A549 (cell line): ENCODE measurements around the gene TMED9. TPM values are rescaled to one million over a fixed set of nuclear protein-coding genes. Genes with fewer than 3 reads are reported as not detected.
"Not testable (repeated sequence)": the region's sequence is repeated elsewhere in the genome, so short reads cannot be mapped to it uniquely, and the experiment has no call there.

ENCODE experiments used
- ATAC-seq, 2 experiments: fragments of 200-7000 bp in 1 of 2; fragments of >200 bp in 1 of 2; cut with Nextera tagmentation in 1 of 2; cut with Tn5 transposase in 1 of 2; 3 replicates each; pipeline versions ENCODE4 v1.8.0 to v1.9.1; 2018 to 2020; ENCODE audit warnings: mild to moderate bottlenecking in 1 of 2, moderate library complexity in 1 of 2
- CTCF ChIA-PET: fragments of 300-600 bp; sonication (Branson Sonifier 250); formaldehyde crosslinking; extraction: SDS; loops from one replicate; lab custom pipeline; 2021; ENCODE audit warnings: antibody characterized with exemption, inconsistent platforms; lab: Yijun Ruan, JAX
- POLR2A ChIA-PET: fragments of 350-600 bp; formaldehyde crosslinking; extraction: SDS; loops from one replicate; lab custom pipeline; 2021; ENCODE audit warnings: antibody characterized with exemption, inconsistent platforms; lab: Yijun Ruan, JAX
- DNase-seq, 2 experiments: peaks; one replicate each; pipeline versions ENCODE4 v3.0.0 to v3.0.0-alpha.2; 2011 to 2016; ENCODE audit warnings: low read depth in 1 of 2, low spot score in 1 of 2
- FAIRE-seq: peaks from 2 replicates; lab custom pipeline; 2011; peaks lifted over from hg19 to GRCh38; lab: Jason Lieb, UNC
- H3K27ac ChIP-seq, 2 experiments: fragments of >200 bp; sonication (Bioruptor Twin); formaldehyde crosslinking; 3 replicates each; pipeline ENCODE4 v1.5.1; 2016 to 2017
- H3K4me1 ChIP-seq: fragments of >200 bp; sonication (Bioruptor Twin); formaldehyde crosslinking; 3 replicates; pipeline ENCODE4 v1.6.1; 2016
- H3K4me2 ChIP-seq: fragments of >200 bp; sonication (Bioruptor Twin); formaldehyde crosslinking; 3 replicates; pipeline ENCODE4 v1.6.1; 2016
- H3K4me3 ChIP-seq: fragments of >200 bp; sonication (Bioruptor Twin); formaldehyde crosslinking; 3 replicates; pipeline ENCODE4 v1.5.1; 2016
- H3K9me3 ChIP-seq: fragments of >200 bp; sonication (Bioruptor Twin); formaldehyde crosslinking; 3 replicates; pipeline ENCODE4 v1.6.1; 2016
- BHLHE40 ChIP-seq: IDR thresholded peaks from 2 replicates; pipeline ENCODE4 v1.6.1; 2012; ENCODE audit warnings: low read depth, low read length, inconsistent platforms
- CEBPB ChIP-seq, 2 experiments: fragments of >200 bp in 1 of 2; sonication (Bioruptor Twin) in 1 of 2; formaldehyde crosslinking in 1 of 2; IDR thresholded peaks; 2 replicates each; pipeline ENCODE4 v1.6.1; 2012 to 2016
- CHD2 ChIP-seq: fragments of 150-350 bp; IDR thresholded peaks from 2 replicates; pipeline ENCODE4 v1.6.1; 2014; ENCODE audit warnings: low read length; ENCODE audit not compliant: partially characterized antibody
- CHD4 ChIP-seq: fragments of 200-600 bp; sonication (generic); IDR thresholded peaks from 2 replicates; pipeline ENCODE4 v1.6.1; 2016; ENCODE audit warnings: antibody characterized with exemption, mild to moderate bottlenecking, borderline replicate concordance
- EHMT2 ChIP-seq: fragments of 200-600 bp; sonication (generic); IDR thresholded peaks from 2 replicates; pipeline ENCODE4 v1.6.1; 2016; ENCODE audit warnings: antibody characterized with exemption, low read depth, mild to moderate bottlenecking, moderate library complexity
- EP300 ChIP-seq, 2 experiments: fragments of >200 bp; sonication (Bioruptor Twin); formaldehyde crosslinking; IDR thresholded peaks; 2 replicates in 1 of 2; 3 replicates in 1 of 2; pipeline ENCODE4 v1.6.1; 2016 to 2017
- ESRRA ChIP-seq: fragments of 150-350 bp; IDR thresholded peaks from 2 replicates; pipeline ENCODE4 v1.6.1; 2014; ENCODE audit warnings: mild to moderate bottlenecking, low read length, borderline replicate concordance
- FOSL2 ChIP-seq, 2 experiments: fragments of 450-650 bp in 1 of 2; fragments of >200 bp in 1 of 2; sonication (Bioruptor Twin) in 1 of 2; formaldehyde crosslinking; IDR thresholded peaks; 2 replicates each; pipeline versions ENCODE4 v1.5.0 to v1.6.1; 2016 to 2020; ENCODE audit warnings: mild to moderate bottlenecking in 1 of 2, moderate library complexity in 1 of 2
- GATA3 ChIP-seq: IDR thresholded peaks from 2 replicates; pipeline ENCODE4 v1.6.1; 2012; ENCODE audit warnings: borderline replicate concordance
- HDAC2 ChIP-seq: fragments of 200-600 bp; sonication (generic); IDR thresholded peaks from 2 replicates; pipeline ENCODE4 v1.6.1; 2016
- HOXA7 ChIP-seq: fragments of 250-450 bp; sonication (Bioruptor Pico); IDR thresholded peaks from 2 replicates; pipeline ENCODE4 v1.5.0; 2020; ENCODE audit warnings: mild to moderate bottlenecking, moderate library complexity
- HOXB13 ChIP-seq: fragments of 250-450 bp; sonication (Bioruptor Pico); IDR thresholded peaks from 2 replicates; pipeline ENCODE4 v1.5.0; 2020; ENCODE audit warnings: low read depth, mild to moderate bottlenecking, moderate library complexity
- KDM1A ChIP-seq: fragments of 200-600 bp; sonication (generic); IDR thresholded peaks from 2 replicates; pipeline ENCODE4 v1.6.1; 2016; ENCODE audit warnings: low read depth, mild to moderate bottlenecking
- MYC ChIP-seq: IDR thresholded peaks from 2 replicates; pipeline ENCODE4 v1.6.1; 2012; ENCODE audit warnings: mild to moderate bottlenecking, inconsistent platforms, low read length, improper control_type of control experiment, borderline replicate concordance
- NFE2L2 ChIP-seq: fragments of 150-350 bp; conservative IDR thresholded peaks from 2 replicates; pipeline ENCODE4 v1.6.1; 2014; ENCODE audit warnings: low read length
- PHF8 ChIP-seq: fragments of 200-600 bp; sonication (generic); IDR thresholded peaks from 2 replicates; pipeline ENCODE4 v1.6.1; 2016; ENCODE audit warnings: low read depth, mild to moderate bottlenecking, antibody characterized with exemption, moderate library complexity, borderline replicate concordance
- POLR2AphosphoS2 ChIP-seq: conservative IDR thresholded peaks from 2 replicates; pipeline ENCODE4 v1.6.1; 2012; ENCODE audit warnings: low read length, improper control_type of control experiment, inconsistent platforms
- RAD21 ChIP-seq, 2 experiments: fragments of >200 bp in 1 of 2; sonication (Bioruptor Twin) in 1 of 2; formaldehyde crosslinking in 1 of 2; IDR thresholded peaks in 1 of 2; conservative IDR thresholded peaks in 1 of 2; 2 replicates in 1 of 2; 3 replicates in 1 of 2; pipeline ENCODE4 v1.6.1; 2012 to 2018; ENCODE audit warnings: inconsistent platforms in 1 of 2
- RNF2 ChIP-seq: fragments of 200-600 bp; sonication (generic); IDR thresholded peaks from 2 replicates; pipeline ENCODE4 v1.6.1; 2016; ENCODE audit warnings: low read depth, mild to moderate bottlenecking, antibody characterized with exemption, moderate library complexity, borderline replicate concordance
- TFCP2L1 ChIP-seq: fragments of 250-450 bp; sonication (Bioruptor Pico); IDR thresholded peaks from 2 replicates; pipeline ENCODE4 v1.5.0; 2021; ENCODE audit warnings: mild to moderate bottlenecking
- TP53 ChIP-seq: fragments of 250-450 bp; sonication (Bioruptor Pico); IDR thresholded peaks from 2 replicates; pipeline ENCODE4 v1.5.0; 2021; ENCODE audit warnings: mild to moderate bottlenecking, moderate library complexity
- ZFP36 ChIP-seq: fragments of 450-650 bp; IDR thresholded peaks from 2 replicates; pipeline ENCODE4 v1.6.1; 2014; ENCODE audit warnings: borderline replicate concordance; ENCODE audit not compliant: partially characterized antibody
- WGBS: methylation state at CpG from one replicate; pipeline ENCODE4 v1.1.6; 2017; ENCODE audit errors: missing lambda C conversion rate; 5-methylcytosine and 5-hydroxymethylcytosine counted together
- polyA plus RNA-seq, 4 experiments: library from polyadenylated mRNA; depleted of rRNA in 3 of 4; stranded (reverse); fragments of >200 nt; fragmentation: RNase III in 1 of 4; extraction: RNeasy Plus Mini Kit Qiagen cat#74134 plus additional on column Dnase treatment in 1 of 4; gene quantifications; 2 replicates in 3 of 4; 3 replicates in 1 of 4; pipeline ENCODE4 v1.2.3, GENCODE V29; 2011 to 2017
- TF ChIP-seq, protein P1 (sequence below): IDR thresholded peaks from 2 replicates; pipeline ENCODE4 v1.6.1; 2012; ENCODE audit warnings: low read depth, borderline replicate concordance
- TF ChIP-seq, protein P2 (sequence below): fragments of >200 bp; sonication (Bioruptor Twin); formaldehyde crosslinking; IDR thresholded peaks from 2 replicates; pipeline ENCODE4 v1.6.1; 2016

The TMED9 gene
- polyA plus RNA-seq, 2 of the 4 experiments (the other 2 are of a cell fraction) = 168 to 236 TPM

DNA sequence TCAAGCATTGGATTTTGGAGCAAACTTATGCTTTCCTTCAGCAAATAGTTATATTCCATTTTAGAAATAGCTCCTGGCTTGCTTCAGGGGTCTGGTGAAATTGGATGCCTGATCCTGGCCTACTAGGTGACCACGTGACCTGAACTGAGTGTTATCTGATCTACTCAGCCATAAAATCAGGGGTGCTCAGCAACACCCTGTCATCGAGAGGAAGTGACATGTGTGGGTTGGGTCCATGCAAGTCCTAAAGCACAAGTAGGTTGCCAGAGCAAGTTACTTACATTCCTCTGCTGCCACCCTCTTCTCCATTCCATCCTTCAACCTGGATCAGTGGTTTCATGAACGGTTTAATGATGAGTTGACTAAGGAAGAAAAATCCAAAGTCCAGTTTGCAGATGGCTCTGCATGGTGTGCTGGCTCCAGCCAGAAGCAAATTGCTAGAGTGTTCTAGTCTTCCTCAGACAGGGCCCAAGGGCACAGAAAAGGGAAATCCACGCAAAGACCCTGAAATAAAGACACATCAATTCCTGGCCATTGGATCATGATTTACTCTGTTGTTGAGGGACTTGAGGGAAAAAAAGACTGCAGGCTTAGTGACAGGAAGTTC lies 34.9 kb upstream of the TMED9 start:
- no peak for FAIRE-seq
- no peak overlapping the region for H3K4me3 ChIP-seq
- no peak overlapping the region for H3K27ac ChIP-seq
- ATAC-seq = no peak
- POLR2A ChIA-PET = no interaction called here
- WGBS = 68% methylated on average over 4 of the region's 4 CpGs
- peaks cover 14% of the 10 kb centered on the region for H3K4me1 ChIP-seq
- no peak for DNase-seq
- no peak overlapping the region for H3K4me2 ChIP-seq
- TF ChIP-seq TP53 (CRISPR knock-in tag) (no peak), PHF8 (no peak), POLR2AphosphoS2 (no peak), CHD4 (no peak), KDM1A (no peak), EP300 (IDR thresholded peaks at IDR 0.05) (no peak), MYC (no peak), ZFP36 (no peak), CEBPB (IDR thresholded peaks at IDR 0.05) (no peak), EHMT2 (no peak), NFE2L2 (no peak), RAD21 (conservative IDR thresholded peaks at IDR 0.05 in 1 of 2, IDR thresholded peaks at IDR 0.05 in 1 of 2) (no peak), BHLHE40 (no peak), HOXA7 (CRISPR knock-in tag) (no peak), GATA3 (no peak), ESRRA (no peak)
- TF ChIP-seq, protein P1, sequence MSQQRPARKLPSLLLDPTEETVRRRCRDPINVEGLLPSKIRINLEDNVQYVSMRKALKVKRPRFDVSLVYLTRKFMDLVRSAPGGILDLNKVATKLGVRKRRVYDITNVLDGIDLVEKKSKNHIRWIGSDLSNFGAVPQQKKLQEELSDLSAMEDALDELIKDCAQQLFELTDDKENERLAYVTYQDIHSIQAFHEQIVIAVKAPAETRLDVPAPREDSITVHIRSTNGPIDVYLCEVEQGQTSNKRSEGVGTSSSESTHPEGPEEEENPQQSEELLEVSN = no peak
- H3K9me3 ChIP-seq = no peaks in the 10 kb centered on the region
- CTCF ChIA-PET = interaction anchor here (0.8 to 2.6 kb wide), 3 partner anchors 11 to 56 kb away, joined by 3 to 7 read pairs (median 6); no protein-coding TSS in a partner anchor

DNA sequence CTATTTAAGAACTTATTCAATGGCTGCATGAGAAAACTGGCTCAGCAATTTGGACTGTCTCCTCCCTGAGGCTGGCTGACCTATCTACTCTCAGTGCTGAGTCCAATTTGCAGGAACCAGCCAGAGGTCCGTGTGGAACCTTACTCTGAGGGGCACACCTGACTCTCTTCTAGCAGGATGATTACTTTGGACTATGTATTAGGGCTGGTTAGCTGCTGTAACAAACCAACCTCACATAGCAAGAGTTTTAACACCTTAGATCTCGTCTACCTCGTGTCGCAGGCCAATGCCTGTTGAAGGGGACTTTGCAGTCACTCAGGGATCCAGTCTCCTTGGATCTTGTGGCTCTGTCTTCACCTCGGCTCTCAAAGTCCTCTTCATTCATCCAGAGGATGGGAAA lies 34.2 kb upstream of the TMED9 start:
- no peak for FAIRE-seq
- Histone ChIP-seq H3K4me1 (peaks cover 11% of the 10 kb centered on the region), H3K9me3 (no peaks in the 10 kb centered on the region), H3K4me3 (no peak overlapping the region), H3K27ac (no peak overlapping the region), H3K4me2 (no peak overlapping the region)
- TF ChIP-seq KDM1A = no peak
- no peak for TF ChIP-seq TFCP2L1 (CRISPR knock-in tag)
- no peak for TF ChIP-seq CHD2
- TF ChIP-seq, protein P2, sequence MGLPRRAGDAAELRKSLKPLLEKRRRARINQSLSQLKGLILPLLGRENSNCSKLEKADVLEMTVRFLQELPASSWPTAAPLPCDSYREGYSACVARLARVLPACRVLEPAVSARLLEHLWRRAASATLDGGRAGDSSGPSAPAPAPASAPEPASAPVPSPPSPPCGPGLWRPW = no peak
- TF ChIP-seq RNF2 = no peak
- no peak for TF ChIP-seq HDAC2
- TF ChIP-seq MYC = no peak
- no peak for TF ChIP-seq HOXB13 (CRISPR knock-in tag)
- no peak for TF ChIP-seq FOSL2 (IDR thresholded peaks at IDR 0.05)
- TF ChIP-seq FOSL2 (CRISPR knock-in tag; IDR thresholded peaks at IDR 0.05) = no peak
- TF ChIP-seq, protein P1 = no peak
- ATAC-seq = no peak
- DNase-seq = no peak
- POLR2A ChIA-PET = no interaction called here
- CTCF ChIA-PET = interaction anchor here (1.2 to 2.1 kb wide), 4 partner anchors 10 to 50 kb away, joined by 3 to 7 read pairs (median 5); partner anchors contain the start of gene B4GALT7
- 82% methylated on average over 5 of the region's 5 CpGs for WGBS

DNA sequence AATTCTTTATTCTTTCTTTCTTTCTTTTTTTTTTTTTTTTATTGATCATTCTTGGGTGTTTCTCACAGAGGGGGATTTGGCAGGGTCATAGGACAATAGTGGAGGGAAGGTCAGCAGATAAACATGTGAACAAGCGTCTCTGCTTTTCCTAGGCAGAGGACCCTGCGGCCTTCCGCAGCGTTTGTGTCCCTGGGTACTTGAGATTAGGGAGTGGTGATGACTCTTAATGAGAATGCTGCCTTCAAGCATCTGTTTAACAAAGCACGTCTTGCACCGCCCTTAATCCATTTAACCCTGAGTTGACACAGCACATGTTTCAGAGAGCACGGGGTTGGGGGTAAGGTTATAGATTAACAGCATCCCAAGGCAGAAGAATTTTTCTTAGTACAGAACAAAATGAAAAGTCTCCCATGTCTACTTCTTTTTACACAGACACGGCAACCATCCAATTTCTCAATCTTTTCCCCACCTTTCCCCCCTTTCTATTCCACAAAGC lies 32.5 kb upstream of the TMED9 start:
- H3K4me2 ChIP-seq = peak overlapping the region; percentile 16; the same call in 1 of the 3 replicates
- 23% methylated on average over 8 of the region's 8 CpGs for WGBS
- H3K4me1 ChIP-seq, POLR2A ChIA-PET, DNase-seq, ATAC-seq, H3K9me3 ChIP-seq, H3K4me3 ChIP-seq, FAIRE-seq: not testable (repeated sequence)
- CTCF ChIA-PET = interaction anchor here (1.1 to 2.1 kb wide), 3 partner anchors 13 to 48 kb away, joined by 3 to 7 read pairs (median 4); no protein-coding TSS in a partner anchor
- H3K27ac ChIP-seq = peak overlapping the region in 1 of 2 experiments; percentile 17; a peak in 1 of 6 replicates
